GM19023 (cell line): ENCODE measurements around the gene ZNF276.
A peak's percentile ranks its signal among the peaks of the same experiment; 100 is the strongest.
"Not testable (repeated sequence)": the region's sequence is repeated elsewhere in the genome, so short reads cannot be mapped to it uniquely, and the experiment has no call there.

Source experiments
- ATAC-seq: cut with Tn5 transposase; IDR thresholded peaks from one replicate; pipeline ENCODE4 v1.9.1; 2021; ENCODE audit warnings: mild to moderate bottlenecking, moderate library complexity; ENCODE audit not compliant: unreplicated experiment

The ZNF276 gene, protein sequence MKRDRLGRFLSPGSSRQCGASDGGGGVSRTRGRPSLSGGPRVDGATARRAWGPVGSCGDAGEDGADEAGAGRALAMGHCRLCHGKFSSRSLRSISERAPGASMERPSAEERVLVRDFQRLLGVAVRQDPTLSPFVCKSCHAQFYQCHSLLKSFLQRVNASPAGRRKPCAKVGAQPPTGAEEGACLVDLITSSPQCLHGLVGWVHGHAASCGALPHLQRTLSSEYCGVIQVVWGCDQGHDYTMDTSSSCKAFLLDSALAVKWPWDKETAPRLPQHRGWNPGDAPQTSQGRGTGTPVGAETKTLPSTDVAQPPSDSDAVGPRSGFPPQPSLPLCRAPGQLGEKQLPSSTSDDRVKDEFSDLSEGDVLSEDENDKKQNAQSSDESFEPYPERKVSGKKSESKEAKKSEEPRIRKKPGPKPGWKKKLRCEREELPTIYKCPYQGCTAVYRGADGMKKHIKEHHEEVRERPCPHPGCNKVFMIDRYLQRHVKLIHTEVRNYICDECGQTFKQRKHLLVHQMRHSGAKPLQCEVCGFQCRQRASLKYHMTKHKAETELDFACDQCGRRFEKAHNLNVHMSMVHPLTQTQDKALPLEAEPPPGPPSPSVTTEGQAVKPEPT

DNA sequence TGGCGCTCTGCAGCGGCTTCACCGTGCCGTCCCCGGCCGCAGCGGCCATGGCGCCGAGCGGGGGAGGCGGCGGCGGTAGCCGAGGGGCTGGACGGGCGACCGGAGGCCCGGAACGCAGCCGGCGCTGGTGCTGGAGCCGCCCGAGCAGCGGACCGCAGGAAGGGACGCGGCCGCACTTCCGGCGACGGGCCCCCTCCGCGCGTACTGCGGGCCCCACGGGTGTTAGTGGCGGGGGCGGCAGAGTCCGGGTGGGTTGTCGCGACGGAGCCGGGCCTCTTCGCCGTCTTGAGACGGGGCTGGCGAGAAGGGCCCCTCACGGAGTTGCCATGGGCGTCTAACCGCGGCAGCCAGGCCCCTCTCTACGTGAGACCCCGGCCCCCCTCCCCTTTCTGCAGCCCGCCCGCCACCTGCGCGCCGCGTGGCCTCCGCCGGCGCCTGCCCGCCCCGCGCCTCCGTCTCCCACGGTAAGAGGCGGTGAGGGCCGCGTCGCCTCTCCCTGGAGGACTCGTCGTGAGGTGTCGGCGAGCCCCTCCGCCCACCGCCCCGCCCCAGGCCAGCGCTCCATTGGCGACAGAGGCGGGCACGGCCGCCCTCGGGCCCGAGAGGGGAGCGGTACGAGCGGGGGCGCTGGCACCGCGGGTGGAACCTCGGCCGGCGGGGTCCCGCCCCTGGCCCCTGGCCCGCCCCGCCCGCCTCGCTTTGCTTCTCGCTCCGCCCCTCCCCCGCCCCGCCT, at the start of gene ZNF276, which contains the start of gene VPS9D1:
ZNF276 (plus strand) TSS at position 725 of the 733 bp plus-strand sequence. CDS start 104 bp downstream, outside the sequence.
VPS9D1 (minus strand) TSS at position 86 of the 733 bp plus-strand sequence; CDS start at position 49, 37 bp downstream.
- ATAC-seq: peak; percentile 63

DNA sequence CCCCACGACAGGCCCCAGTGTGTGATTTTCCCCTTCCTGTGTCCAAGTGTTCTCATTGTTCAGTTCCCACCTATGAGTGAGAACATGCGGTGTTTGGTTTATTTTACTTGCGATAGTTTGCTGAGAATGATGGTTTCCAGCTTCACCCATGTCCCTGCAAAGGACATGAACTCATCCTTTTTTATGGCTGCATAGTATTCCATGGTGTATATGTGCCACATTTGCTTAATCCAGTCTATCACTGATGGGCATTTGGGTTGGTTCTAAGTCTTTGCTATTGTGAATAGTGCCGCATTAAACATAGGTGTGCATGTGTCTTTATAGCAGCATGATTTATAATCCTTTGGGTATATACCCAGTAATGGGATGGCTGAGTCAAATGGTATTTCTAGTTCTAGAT, 49.8 kb upstream of the ZNF276 start:
- ATAC-seq: not testable (repeated sequence)

DNA sequence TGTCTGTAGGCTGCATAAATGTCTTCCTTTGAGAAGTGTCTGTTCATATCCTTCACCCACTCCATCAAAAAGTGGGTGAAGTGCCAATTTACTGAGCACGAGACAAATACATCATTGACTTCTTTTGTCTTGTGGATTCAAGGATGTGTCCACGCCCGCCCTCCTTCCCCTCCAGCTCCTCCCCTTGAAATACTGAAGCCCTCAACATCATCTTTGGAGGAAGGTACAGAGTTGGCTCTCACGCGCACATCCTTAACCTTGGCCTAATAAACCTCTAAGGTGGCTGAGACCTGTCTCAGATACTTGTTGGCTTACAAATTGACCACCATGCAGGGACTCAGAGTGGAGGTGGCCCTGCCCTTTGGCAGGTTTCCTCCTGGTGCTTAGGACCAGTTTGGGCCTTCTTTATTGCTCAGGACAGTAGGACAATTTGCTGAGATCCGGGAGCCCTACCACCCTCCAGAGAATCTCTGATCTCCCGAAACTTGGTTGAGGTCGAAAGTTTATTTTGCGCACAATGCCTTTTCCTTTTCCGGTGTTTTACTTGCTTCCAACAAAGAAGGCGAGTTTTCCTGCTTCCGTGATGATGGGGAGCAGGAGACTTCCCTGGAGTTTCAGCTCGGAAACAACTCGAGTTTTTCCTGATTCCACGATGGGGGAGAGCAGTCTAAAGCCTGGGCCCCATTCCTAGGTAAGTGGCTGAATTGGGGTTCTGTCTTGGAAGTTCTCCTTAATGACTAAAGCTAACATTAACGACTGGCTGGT, 49.0 kb upstream of the ZNF276 start:
- ATAC-seq: no peak

DNA sequence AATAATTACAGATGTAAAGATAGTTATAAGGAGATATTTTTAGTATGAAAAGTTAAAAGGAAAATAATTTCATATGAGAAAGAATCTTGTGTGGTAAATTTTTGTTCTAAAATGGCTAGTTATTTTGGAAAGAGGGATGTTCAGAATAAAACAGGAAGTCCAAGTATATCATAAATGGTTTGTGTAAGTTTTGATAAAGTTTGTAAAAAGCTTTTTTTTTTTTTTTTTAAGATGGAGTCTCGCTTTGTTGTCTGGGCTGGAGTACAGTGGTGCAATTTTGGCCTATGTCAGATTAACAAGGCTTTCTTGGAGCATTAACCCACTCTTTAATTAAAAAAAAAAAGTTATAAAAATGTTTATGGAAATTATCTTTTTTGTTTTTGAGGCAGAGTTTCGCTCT, 43.1 kb upstream of the ZNF276 start:
- no peak for ATAC-seq

DNA sequence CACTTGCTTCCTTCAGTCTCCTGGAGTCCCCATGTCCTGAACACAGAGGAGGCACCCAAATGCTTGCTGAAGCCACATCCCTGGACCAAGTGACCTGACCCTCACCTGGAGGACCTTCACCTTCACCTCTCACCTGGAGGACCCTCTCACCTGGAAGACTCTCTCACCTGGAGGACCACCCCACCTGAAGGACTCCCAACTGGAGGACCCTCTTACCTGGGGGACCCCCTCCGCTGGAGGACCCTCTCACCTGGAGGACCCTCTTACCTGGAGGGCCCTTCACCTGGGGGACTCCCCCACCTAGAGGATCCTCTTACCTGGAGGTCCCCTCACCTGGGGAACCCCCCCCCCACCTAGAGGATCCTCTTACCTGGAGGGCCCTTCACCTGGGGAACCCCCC, 35.4 kb upstream of the ZNF276 start:
- ATAC-seq: no peak

DNA sequence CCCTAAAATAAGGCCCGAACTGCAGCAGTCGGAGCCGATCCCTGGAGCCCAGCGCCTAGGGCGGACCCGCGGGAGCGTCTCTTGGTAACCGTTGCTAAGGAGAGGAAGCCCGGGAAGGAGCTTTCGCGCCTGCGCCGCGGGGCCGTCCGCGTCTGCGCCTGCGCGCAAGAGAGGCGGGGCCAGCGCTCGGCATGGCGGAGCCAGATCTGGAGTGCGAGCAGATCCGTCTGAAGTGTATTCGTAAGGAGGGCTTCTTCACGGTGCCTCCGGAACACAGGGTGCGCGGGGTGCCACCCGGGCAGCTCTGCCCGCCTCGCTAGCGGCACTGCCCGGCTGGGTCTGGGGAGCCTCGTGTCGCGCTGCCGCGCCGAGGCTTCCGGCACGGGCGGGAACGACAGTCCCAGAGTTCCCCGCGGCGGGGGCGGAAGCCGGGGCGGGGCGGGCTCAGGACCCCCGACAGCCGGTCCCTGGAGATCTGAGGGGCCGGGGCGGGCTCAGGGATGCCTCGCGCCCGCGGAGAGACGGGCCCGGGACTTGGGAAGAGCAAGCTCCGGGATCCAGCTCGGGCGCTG, 34.7 kb upstream of the ZNF276 start, which contains the start of gene CDK10:
CDK10 (plus strand) TSS at position 170 of the 572 bp plus-strand sequence; CDS start at position 192, 22 bp downstream.
- peak; percentile 70 for ATAC-seq

DNA sequence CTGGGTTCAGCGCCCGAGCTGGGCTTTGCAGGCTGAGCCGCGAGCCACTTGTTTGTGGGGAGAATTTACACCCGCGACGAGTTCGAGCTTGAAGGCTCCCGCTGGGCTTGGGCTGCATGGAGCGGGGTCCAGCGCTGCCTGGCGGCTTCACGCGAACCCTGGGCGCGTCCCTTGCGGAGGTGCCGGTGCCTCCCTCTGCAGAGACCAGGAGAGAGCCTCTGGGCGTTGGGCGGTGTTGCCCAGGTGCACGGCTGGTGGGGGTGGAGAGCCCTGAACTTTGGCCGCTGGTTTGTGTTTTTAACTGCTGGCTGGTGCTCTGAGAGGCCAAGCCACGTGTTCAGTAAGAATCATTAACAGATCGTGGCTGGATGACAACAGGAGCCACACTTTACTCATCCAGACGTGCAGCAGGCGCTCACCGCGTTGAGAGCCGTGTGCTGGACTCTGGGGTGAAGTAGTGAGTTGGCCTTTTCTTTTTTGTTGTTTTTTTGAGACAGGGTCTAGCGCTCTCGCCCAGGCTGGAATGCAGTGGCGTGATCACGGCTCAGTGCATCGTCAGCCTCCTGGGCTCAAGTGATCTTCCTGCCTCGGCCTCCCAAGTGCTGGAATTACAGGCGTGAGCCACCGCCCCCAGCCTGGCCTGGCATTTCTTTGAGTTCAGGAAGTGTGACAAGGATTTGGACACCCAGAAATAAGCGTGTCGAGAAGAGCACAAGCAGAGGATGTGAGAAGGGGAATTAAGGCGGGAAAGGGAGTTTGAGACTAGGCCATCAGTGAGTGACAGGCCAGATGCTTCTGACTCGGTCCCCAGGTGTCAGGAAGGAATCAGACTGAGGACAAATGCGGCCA, 34.0 kb upstream of the ZNF276 start:
- ATAC-seq: peak; percentile 51

DNA sequence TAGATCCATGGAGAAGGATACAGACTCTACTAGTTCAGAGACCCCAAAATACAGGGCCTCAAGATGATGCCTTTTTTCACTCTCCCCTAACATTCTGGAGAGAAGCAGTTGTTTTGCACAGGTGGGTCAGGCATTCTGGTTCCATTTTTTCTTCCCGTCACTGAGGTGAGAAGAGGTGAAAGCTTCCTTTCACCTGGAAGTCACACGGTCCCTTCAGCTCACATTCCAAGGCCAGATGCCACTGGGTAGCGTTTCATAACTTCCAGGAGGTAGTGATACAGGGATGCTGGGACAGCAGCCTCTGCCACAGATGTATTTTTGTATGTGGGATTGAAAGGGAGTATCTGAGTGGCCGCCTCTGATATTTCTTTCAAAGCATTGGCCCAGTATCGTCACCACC, 32.9 kb upstream of the ZNF276 start:
- ATAC-seq: no peak

DNA sequence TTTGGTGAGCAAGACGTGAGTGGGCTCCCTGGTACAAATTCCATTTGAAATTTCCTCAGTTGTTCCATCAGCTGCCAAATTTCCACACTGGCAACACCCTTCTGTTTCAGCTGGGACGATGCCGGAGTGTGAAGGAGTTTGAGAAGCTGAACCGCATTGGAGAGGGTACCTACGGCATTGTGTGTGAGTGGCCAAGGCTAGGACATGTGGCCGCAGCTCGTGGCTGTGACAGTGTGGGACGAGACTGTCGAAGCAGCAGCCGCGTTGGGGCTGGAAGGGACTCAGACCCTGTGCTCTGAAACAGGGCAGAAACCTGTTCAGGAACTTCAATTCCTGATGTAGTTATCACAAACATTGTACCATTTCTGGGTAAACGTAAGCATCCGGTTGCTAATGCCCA, 32.2 kb upstream of the ZNF276 start:
- ATAC-seq: no peak

DNA sequence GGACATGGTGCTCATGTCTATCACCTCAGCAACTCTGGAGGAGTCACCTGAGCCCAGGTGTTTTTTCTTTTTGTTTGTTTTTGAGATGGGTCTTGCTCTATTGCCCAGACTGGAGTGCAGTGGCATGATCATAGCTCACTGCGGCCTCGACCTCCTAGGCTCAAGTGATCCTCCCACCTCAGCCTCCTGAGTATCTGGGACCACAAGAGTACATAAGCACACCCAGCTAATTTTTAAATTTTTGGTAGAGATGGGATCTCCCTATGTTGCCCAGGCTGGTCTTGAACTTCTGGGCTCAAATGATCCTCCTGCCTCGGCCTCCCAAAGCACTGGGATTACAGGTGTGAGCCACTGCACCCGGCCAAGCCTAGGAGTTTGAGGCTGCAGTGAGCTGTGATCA, 31.7 kb upstream of the ZNF276 start:
- not testable (repeated sequence) for ATAC-seq

DNA sequence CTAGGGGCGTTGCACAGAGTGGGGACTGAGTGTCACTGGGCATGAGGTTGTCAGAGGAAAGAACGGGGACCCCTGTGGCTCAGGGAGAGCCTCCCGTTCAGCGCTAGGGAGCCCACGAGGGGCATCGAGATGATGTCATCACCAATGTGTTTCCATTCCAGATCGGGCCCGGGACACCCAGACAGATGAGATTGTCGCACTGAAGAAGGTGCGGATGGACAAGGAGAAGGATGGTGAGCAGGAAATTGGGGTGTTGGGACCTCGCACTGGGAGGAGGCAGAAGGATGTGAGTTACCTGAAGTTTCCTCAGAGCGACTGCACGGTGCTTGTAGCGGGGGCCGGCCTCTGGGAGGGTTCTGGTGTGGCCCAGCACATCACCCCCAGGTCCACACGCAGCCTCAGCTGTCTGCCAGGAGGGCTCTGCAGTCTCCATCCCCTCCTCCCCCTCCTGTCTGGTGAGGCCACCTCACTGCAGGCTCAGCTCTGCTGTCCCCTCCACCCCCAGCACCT, 30.9 kb upstream of the ZNF276 start:
- no peak for ATAC-seq

DNA sequence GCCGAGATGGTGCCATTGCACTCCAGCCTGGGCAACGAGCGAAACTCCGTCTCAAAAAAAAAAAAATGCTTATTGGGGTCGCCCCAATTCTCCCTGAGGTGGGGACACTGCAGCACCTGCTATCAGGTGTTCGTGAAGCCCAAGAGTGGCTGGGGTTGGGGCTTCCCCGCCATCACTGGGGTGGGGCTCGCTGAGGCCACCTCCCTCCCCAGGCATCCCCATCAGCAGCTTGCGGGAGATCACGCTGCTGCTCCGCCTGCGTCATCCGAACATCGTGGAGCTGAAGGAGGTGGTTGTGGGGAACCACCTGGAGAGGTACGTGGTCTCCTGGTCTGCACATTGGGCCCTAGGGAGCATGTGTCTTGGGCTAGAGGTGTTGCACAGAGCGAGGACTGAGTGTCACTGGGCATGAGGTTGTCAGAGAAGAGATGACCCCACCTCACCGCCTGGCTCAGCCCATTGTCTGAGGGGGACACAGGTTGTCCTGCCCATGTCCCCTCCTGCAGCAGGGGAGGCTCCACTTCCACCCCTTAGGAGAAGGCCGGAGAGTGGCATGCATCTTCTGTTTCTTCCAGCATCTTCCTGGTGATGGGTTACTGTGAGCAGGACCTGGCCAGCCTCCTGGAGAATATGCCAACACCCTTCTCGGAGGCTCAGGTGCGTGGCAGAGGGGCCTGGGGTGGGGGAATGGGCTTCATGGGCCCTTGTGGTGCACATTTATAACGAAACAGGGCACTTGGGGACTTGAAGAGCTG, 29.9 kb upstream of the ZNF276 start:
- no peak for ATAC-seq

DNA sequence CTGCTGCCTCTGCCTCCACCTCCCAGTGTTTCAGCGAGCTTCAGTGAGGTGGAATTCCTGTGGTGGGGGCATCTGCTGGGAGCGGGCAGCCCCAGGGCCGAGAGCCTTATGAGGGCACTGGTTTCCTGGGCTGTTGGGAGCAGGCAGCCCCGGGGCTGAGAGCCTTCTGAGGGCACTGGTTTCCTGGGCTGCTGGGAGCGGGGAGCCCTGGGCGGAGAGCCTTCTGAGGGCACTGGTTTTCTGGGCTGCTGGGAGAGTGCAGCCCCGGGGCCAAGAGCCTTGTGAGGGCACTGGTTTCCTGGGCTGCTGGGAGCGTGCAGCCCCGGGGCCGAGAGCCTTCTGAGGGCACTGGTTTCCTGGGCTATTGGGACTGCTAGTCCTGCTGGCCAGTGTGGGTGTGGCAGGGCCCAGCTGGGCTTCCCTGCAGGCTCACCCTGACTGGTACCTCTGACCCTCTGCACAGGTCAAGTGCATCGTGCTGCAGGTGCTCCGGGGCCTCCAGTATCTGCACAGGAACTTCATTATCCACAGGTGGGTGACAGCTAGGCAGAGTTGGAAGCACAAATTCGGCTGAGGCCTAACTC, 29.3 kb upstream of the ZNF276 start:
- no peak for ATAC-seq

DNA sequence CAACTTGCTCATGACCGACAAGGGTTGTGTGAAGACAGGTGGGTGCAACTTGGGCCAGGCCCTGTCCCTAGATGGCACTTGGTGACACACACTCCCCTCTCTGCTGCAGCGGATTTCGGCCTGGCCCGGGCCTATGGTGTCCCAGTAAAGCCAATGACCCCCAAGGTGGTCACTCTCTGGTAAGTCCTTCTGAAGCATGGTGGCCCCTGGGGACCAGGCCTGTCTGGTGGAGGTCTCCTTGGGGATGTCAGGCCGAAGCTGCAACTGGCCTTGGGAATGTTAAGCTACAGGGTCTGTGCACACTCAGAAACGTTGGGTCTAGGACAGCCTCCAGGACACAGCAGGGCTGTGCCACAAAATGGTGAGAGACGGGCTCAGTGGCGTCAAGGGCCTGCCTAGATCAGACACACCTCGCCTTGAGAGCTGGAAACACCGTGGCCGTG, 28.0 kb upstream of the ZNF276 start:
- ATAC-seq: no peak

DNA sequence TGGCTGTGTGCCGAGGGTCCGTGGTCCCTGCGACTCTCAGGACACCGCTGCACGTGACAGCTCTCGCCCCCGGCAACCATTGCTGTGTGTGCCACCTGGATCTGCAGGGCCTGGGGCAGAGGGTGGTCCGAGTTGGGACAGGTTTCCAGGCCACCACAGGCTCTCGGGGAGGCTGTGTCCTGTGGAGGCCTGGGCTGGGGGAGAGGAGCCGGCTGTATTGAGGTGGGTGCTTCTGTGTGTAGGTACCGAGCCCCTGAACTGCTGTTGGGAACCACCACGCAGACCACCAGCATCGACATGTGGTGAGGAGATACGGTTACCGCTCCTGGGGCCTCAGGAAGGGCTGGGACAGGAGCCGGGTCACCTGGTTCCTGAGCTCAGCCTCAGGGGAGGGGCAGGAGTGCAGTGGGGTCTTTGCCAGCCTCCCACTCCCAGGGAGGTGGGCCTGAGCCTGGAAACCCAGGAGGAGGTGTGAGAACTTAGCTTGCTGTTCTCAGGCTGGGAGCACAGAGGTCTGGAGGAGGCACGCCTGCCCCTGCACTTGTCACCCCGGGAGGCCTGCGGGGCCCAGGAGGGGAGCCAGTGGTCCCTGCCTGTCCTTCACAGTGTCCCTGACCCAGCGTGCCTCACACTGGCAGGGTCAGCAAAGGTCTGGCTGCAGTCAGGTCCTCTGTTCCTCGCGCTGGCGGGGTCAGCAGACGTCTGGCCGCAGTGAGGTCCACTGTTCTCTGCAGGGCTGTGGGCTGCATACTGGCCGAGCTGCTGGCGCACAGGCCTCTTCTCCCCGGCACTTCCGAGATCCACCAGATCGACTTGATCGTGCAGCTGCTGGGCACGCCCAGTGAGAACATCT, 27.2 kb upstream of the ZNF276 start:
- ATAC-seq: no peak

DNA sequence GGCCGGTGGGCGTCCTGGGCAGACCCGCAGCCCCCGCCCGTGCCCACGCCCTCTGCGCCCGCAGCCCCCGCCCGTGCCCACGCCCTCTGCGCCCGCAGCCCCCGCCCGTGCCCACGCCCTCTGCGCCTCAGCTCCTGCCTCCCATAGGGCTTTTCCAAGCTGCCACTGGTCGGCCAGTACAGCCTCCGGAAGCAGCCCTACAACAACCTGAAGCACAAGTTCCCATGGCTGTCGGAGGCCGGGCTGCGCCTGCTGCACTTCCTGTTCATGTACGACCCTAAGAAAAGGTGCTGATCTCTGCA, 26.6 kb upstream of the ZNF276 start:
- not testable (repeated sequence) for ATAC-seq

DNA sequence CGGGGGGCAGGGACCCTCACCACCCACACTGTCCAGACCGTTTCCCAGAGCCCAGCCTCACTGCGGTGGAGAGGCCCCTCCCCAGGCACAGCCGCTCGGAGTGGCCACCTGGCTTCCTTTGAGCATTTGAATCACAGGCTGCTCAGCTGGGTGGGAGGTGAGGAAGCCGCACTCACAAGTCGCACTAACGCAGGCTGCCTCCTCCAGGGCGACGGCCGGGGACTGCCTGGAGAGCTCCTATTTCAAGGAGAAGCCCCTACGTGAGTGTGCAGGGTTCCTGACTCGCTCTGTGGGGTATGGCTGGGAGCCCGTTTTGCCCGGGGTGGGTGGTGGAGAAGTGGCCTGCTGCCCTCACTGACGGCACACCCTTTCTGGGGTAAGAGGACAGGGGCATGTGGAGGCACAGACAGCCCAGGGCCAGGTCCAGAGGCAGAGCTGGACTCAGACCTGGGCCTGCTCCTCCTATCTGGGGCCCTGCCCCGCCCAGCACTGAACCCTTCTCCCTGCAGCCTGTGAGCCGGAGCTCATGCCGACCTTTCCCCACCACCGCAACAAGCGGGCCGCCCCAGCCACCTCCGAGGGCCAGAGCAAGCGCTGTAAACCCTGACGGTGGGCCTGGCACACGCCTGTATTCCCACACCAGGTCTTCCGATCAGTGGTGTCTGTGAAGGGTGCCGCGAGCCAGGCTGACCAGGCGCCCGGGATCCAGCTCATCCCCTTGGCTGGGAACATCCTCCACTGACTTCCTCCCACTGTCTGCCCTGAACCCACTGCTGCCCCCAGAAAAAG, 26.1 kb upstream of the ZNF276 start:
- no peak for ATAC-seq
